ENCODE data around the gene ZC3H6.

DNA sequence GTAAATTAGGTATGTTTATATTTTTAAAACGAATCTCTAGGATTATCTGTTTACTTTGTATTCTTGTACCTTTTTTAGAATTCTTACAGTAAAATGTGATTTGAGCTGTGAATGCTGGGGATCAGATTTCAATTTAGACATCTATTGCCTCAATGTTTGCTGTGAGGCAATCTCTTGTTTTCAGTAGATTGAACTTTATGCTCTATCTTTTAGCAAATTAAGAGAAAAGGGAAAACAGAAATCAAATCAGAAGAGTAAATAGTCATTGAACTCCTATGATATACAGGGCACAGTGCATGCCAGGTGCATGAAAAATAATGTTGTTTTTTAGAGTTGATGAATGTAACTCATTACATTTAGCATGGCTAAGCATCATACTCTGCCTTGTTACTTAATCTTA lies 39.5 kb downstream of the ZC3H6 start:
- TF ChIP-seq, protein P1, sequence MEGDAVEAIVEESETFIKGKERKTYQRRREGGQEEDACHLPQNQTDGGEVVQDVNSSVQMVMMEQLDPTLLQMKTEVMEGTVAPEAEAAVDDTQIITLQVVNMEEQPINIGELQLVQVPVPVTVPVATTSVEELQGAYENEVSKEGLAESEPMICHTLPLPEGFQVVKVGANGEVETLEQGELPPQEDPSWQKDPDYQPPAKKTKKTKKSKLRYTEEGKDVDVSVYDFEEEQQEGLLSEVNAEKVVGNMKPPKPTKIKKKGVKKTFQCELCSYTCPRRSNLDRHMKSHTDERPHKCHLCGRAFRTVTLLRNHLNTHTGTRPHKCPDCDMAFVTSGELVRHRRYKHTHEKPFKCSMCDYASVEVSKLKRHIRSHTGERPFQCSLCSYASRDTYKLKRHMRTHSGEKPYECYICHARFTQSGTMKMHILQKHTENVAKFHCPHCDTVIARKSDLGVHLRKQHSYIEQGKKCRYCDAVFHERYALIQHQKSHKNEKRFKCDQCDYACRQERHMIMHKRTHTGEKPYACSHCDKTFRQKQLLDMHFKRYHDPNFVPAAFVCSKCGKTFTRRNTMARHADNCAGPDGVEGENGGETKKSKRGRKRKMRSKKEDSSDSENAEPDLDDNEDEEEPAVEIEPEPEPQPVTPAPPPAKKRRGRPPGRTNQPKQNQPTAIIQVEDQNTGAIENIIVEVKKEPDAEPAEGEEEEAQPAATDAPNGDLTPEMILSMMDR (IDR thresholded peaks at IDR 0.05; ENCODE audit: low read length): no peak
- no peak for TF ChIP-seq EZH2 (optimal IDR thresholded peaks at IDR 0.05; ENCODE audit: low read depth, low read length)
- TF ChIP-seq EZH2phosphoT487 (IDR thresholded peaks at IDR 0.05; ENCODE audit: low read length): no peak
